Fibroblast of skin of left biceps (primary cell): ENCODE results near the gene VEPH1.
A peak's percentile ranks its signal among the peaks of the same experiment; 100 is the strongest.

Experiments used
- DNase-seq, 2 experiments: peaks; one replicate each; pipeline ENCODE4 v3.0.0-alpha.2; 2013; ENCODE audit warnings: low read depth in 2 of 2

Gene VEPH1

GRCh38 chr3:157388976-157389375 lies 114.2 kb downstream of the VEPH1 start:
- DNase-seq = peak; percentile 40 to 59

GRCh38 chr3:157387708-157388435 lies 115.3 kb downstream of the VEPH1 start:
- DNase-seq = no peak

- DNase-seq = no peak
Observed at GRCh38 chr3:157384491-157384890, 118.7 kb downstream of the VEPH1 start.

- no peak for DNase-seq
Observed at GRCh38 chr3:157384031-157384430, 119.2 kb downstream of the VEPH1 start.

GRCh38 chr3:157381606-157382005 lies 121.6 kb downstream of the VEPH1 start:
- DNase-seq = no peak

- no peak for DNase-seq
Observed at GRCh38 chr3:157379525-157380140, 123.6 kb downstream of the VEPH1 start.

GRCh38 chr3:157376603-157377300 lies 126.5 kb downstream of the VEPH1 start:
- DNase-seq = no peak

- DNase-seq = no peak
Observed at GRCh38 chr3:157375342-157375986, 127.8 kb downstream of the VEPH1 start.

- no peak for DNase-seq
Observed at GRCh38 chr3:157374933-157375332, 128.3 kb downstream of the VEPH1 start.

- peak; percentile 83 to 84 for DNase-seq
Observed at GRCh38 chr3:157373783-157374182, 129.4 kb downstream of the VEPH1 start.

- DNase-seq = no peak
Observed at GRCh38 chr3:157370867-157371266, 132.3 kb downstream of the VEPH1 start.

GRCh38 chr3:157369727-157370421 lies 133.3 kb downstream of the VEPH1 start:
- no peak for DNase-seq

- DNase-seq = no peak
Observed at GRCh38 chr3:157368171-157368570, 135.0 kb downstream of the VEPH1 start.

GRCh38 chr3:157363393-157363792 lies 139.8 kb downstream of the VEPH1 start:
- no peak for DNase-seq

- no peak for DNase-seq
Observed at GRCh38 chr3:157362348-157362747, 140.9 kb downstream of the VEPH1 start.

- peak; percentile 76 to 80 for DNase-seq
Observed at GRCh38 chr3:157360044-157360443, 143.2 kb downstream of the VEPH1 start.

- DNase-seq = no peak
Observed at GRCh38 chr3:157356541-157356940, 146.7 kb downstream of the VEPH1 start.

GRCh38 chr3:157355276-157355675 lies 147.9 kb downstream of the VEPH1 start:
- DNase-seq = no peak

GRCh38 chr3:157354722-157355121 lies 148.5 kb downstream of the VEPH1 start:
- no peak for DNase-seq

GRCh38 chr3:157354254-157354653 lies 149.0 kb downstream of the VEPH1 start:
- no peak for DNase-seq

GRCh38 chr3:157353652-157354051 lies 149.6 kb downstream of the VEPH1 start:
- no peak for DNase-seq

GRCh38 chr3:157351981-157352380 lies 151.2 kb downstream of the VEPH1 start:
- no peak for DNase-seq
